ENCODE measurements around the gene SNRNP48.

GRCh38 chr6:7615611-7616383, 25.8 kb downstream of the SNRNP48 start:
- peak; percentile 46 to 67 (median 58) for TF ChIP-seq CTCF (IDR thresholded peaks at IDR 0.05 in 4 of 5, conservative IDR thresholded peaks at IDR 0.05 in 1 of 5)
- no peak for TF ChIP-seq POLR2A (IDR thresholded peaks at IDR 0.05)

Measured in gastrocnemius medialis (tissue), 4 donors.